ENCODE data around the gene CAPN14. TPM values are rescaled to one million over a fixed set of nuclear protein-coding genes. Genes with fewer than 3 reads are reported as not detected.

CAPN14 gene
- total and polyA plus RNA-seq, 8 donors = 0.20 to 0.38 (median 0.25) TPM

DNA sequence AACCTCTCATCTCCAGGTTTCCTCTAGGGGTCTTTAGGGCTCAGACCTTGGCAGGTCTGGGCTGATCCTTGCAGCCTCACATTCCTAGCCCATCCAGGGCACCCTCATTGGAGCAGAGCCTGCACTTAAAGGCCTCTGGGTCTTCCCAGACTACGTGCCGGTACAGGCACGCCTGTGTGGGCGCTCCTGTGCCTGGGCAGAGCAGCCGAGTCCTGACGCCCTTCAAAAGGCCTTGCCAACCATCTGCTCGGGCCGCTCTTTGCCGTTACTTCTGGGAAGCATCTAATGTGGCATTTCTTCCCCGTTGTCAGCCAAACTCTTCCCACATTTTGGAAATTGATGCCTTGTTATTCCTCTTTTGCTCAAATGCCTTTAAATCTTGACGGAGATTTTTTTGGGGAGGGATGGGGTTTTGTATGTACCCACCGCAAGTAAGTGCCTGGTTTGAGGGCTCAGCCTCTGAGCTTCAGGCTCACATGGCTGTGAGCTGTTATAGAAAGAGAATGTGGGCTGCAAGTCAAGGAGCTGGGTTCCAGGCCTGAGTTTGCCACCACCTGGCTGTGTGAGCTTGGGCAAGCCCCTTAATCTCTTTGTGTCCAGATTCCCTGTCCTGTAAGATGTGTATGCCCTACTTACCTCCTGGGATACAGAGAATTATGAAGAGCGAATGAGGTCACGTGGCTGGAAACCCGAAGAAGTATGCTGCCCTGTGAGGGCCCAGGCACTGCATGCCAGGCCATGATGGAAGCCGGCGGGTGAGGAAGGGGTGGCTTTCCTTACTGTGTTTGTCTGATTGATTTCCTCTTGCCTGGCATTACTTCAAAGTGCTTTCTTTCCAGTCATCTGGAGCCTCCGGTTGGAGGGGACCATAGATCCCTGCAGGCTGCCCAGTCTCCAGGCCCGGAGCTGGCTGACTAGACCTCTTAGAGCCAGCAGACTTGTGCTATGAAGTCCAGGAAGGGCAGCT is 37.2 kb upstream of the CAPN14 start:
- no peak overlapping the region for H3K4me3 ChIP-seq
- no peaks in the 10 kb centered on the region for H3K27me3 ChIP-seq
- intact Hi-C loops (cut with DNase I) = no loop called here
- H3K27ac ChIP-seq = no peak overlapping the region
- H3K4me1 ChIP-seq = no peaks in the 10 kb centered on the region
- H3K9me3 ChIP-seq = no peaks in the 10 kb centered on the region
- TF ChIP-seq, protein P1, sequence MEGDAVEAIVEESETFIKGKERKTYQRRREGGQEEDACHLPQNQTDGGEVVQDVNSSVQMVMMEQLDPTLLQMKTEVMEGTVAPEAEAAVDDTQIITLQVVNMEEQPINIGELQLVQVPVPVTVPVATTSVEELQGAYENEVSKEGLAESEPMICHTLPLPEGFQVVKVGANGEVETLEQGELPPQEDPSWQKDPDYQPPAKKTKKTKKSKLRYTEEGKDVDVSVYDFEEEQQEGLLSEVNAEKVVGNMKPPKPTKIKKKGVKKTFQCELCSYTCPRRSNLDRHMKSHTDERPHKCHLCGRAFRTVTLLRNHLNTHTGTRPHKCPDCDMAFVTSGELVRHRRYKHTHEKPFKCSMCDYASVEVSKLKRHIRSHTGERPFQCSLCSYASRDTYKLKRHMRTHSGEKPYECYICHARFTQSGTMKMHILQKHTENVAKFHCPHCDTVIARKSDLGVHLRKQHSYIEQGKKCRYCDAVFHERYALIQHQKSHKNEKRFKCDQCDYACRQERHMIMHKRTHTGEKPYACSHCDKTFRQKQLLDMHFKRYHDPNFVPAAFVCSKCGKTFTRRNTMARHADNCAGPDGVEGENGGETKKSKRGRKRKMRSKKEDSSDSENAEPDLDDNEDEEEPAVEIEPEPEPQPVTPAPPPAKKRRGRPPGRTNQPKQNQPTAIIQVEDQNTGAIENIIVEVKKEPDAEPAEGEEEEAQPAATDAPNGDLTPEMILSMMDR (IDR thresholded peaks at IDR 0.05) = no peak
- no peak for ATAC-seq
- DNase-seq = no peak
- no peaks in the 10 kb centered on the region for H3K36me3 ChIP-seq

DNA sequence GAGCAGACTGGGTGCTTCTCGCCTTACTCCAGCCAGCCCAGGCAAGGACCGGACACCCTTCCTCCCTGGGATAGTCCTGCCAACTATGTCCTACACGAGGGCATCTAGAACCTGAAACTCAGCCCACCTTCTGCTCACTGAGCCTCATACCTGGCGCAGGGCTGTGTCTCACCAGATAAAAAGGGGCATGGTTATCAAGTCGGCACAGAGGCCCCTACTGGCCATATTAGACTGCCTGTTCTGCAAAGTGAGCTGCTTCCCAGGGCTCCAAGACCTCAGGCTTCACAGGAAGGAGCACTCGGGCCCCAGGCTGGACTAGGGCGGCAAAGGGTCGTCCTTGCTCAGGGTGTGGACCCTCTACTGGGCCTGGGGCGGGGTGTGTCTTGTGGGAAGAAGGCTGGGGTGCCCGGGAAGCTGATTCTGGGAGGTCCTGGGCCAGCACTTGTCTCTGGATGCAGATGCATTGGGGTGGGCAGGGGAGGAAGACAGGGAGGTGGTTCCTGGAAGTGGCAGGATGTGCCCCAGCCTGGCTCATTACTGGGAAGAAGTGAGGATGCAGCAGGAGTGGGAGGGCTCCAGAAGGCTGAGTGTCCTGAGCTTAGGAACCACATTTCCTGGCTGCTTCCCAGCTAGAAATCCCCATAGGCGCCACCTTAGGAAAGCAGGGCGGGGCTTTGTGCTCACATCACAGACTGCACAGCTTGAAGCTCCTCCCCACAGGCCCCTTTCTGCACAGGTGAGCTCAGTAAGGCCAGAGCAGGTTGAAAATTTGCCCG is 36.2 kb upstream of the CAPN14 start:
- Histone ChIP-seq H3K9me3 (no peaks in the 10 kb centered on the region), H3K36me3 (no peaks in the 10 kb centered on the region), H3K27ac (no peak overlapping the region), H3K4me3 (no peak overlapping the region), H3K27me3 (no peaks in the 10 kb centered on the region), H3K4me1 (no peaks in the 10 kb centered on the region)
- intact Hi-C loops (cut with DNase I) = no loop called here
- DNase-seq (no peak), ATAC-seq (no peak)
- TF ChIP-seq, protein P1 (IDR thresholded peaks at IDR 0.05) = no peak

DNA sequence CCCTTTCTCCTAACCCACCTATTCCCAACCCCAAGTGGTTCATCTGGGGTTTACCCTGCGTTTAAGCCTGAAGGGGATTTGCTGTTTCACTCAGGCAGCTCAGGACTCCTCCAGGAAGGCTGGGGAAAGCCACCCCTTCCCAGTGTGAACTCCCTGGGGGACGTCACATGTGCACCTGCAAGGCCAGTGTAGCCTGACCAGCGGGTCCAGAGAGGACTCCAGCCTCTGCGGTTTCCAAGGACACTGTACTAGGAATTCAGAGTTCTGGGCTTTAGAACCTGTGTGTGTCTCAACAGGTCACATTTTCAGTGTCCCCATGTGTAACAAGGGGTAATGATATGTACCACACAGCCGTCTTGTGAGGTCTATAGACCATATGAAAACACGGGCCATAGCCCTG is 34.5 kb upstream of the CAPN14 start:
- Histone ChIP-seq H3K4me1 (no peaks in the 10 kb centered on the region), H3K27ac (no peak overlapping the region), H3K36me3 (no peaks in the 10 kb centered on the region), H3K9me3 (no peaks in the 10 kb centered on the region), H3K4me3 (no peak overlapping the region), H3K27me3 (no peaks in the 10 kb centered on the region)
- no peak for ATAC-seq
- intact Hi-C loops (cut with DNase I) = no loop called here
- no peak for DNase-seq
- TF ChIP-seq, protein P1 (IDR thresholded peaks at IDR 0.05) = no peak

DNA sequence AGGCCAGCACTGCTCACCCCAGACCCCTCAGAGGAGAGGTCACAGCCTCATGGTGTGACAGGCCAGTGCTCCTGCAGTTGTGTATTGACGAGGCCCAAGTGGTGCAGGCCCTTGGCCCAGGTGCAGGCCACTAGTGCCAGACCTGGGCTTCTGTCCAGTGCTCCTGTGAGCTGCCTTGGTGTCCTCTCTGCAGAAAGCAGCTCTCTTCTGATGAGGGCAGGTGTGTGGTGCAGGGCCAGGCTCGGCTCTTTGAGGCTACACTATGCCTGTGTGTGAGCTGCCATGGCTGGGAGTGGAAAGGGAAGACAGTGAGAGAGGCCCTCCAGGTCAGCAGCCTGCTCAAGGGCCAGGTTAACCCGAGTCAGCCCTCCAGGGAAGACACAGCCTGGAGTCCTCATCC is 33.7 kb upstream of the CAPN14 start:
- ATAC-seq = no peak
- no peaks in the 10 kb centered on the region for H3K36me3 ChIP-seq
- H3K27me3 ChIP-seq = no peaks in the 10 kb centered on the region
- no peak overlapping the region for H3K4me3 ChIP-seq
- H3K4me1 ChIP-seq = no peaks in the 10 kb centered on the region
- H3K9me3 ChIP-seq = no peaks in the 10 kb centered on the region
- no peak for DNase-seq
- TF ChIP-seq, protein P1 (IDR thresholded peaks at IDR 0.05) = no peak
- intact Hi-C loops (cut with DNase I) = no loop called here
- H3K27ac ChIP-seq = no peak overlapping the region

All from left lung (tissue), 10 donors.